T-helper 1 cell treated with Interleukin-12 subunit alpha and Interleukin-12 subunit beta and Interleukin-4 antibody, amounts not matched to agents 30 μg/mL and 1 μg/mL, for 36 hours (primary cell): ENCODE results near the gene SPINDOC.
"Not testable (repeated sequence)": the region's sequence is repeated elsewhere in the genome, so short reads cannot be mapped to it uniquely, and the experiment has no call there.

Source experiments
- H3K27ac Mint-ChIP-seq: one replicate; pipeline ENCODE4 v1.8.0; 2021; ENCODE audit warnings: mild to moderate bottlenecking, mixed read lengths
- H3K27me3 Mint-ChIP-seq: one replicate; pipeline ENCODE4 v1.8.0; 2021; ENCODE audit warnings: low read depth, mixed read lengths
- H3K36me3 Mint-ChIP-seq: one replicate; pipeline ENCODE4 v1.8.0; 2021; ENCODE audit warnings: low read depth, mixed read lengths
- H3K4me1 Mint-ChIP-seq: one replicate; pipeline ENCODE4 v1.8.0; 2021; ENCODE audit warnings: low read depth, mixed read lengths
- H3K4me3 Mint-ChIP-seq: one replicate; pipeline ENCODE4 v1.8.0; 2021; ENCODE audit warnings: mild to moderate bottlenecking, moderate library complexity, mixed read lengths
- H3K9me3 Mint-ChIP-seq: one replicate; pipeline ENCODE4 v1.8.0; 2021; ENCODE audit warnings: mixed read lengths

SPINDOC gene

GRCh38 chr11:63771741-63772318 is 41.4 kb upstream of the SPINDOC start:
- not testable (repeated sequence) for H3K9me3 Mint-ChIP-seq, H3K4me1 Mint-ChIP-seq, H3K36me3 Mint-ChIP-seq, H3K4me3 Mint-ChIP-seq, H3K27ac Mint-ChIP-seq
- H3K27me3 Mint-ChIP-seq, result peaks cover 59% of the 10 kb centered on the region

- peaks cover 57% of the 10 kb centered on the region for H3K27me3 Mint-ChIP-seq
- no peak overlapping the region for H3K4me3 Mint-ChIP-seq
- no peaks in the 10 kb centered on the region for H3K4me1 Mint-ChIP-seq
- no peak overlapping the region for H3K27ac Mint-ChIP-seq
- no peaks in the 10 kb centered on the region for H3K9me3 Mint-ChIP-seq
- H3K36me3 Mint-ChIP-seq, result no peaks in the 10 kb centered on the region
Measured at GRCh38 chr11:63775191-63775590, 38.1 kb upstream of the SPINDOC start.

GRCh38 chr11:63779039-63779438 is 34.2 kb upstream of the SPINDOC start:
- Mint-ChIP-seq H3K36me3 (no peaks in the 10 kb centered on the region), H3K27ac (no peak overlapping the region), H3K4me1 (no peaks in the 10 kb centered on the region), H3K4me3 (no peak overlapping the region), H3K27me3 (peaks cover 25% of the 10 kb centered on the region), H3K9me3 (no peaks in the 10 kb centered on the region)

GRCh38 chr11:63782749-63783148 is 30.5 kb upstream of the SPINDOC start:
- Mint-ChIP-seq H3K36me3 (no peaks in the 10 kb centered on the region), H3K4me1 (no peaks in the 10 kb centered on the region), H3K27me3 (peaks cover 14% of the 10 kb centered on the region), H3K4me3 (no peak overlapping the region), H3K27ac (no peak overlapping the region), H3K9me3 (no peaks in the 10 kb centered on the region)

GRCh38 chr11:63783925-63784592 is 29.2 kb upstream of the SPINDOC start:
- H3K36me3 Mint-ChIP-seq, result no peaks in the 10 kb centered on the region
- H3K4me3 Mint-ChIP-seq, result no peak overlapping the region
- H3K9me3 Mint-ChIP-seq, result no peaks in the 10 kb centered on the region
- H3K27ac Mint-ChIP-seq, result no peak overlapping the region
- H3K4me1 Mint-ChIP-seq, result no peaks in the 10 kb centered on the region
- H3K27me3 Mint-ChIP-seq, result peaks cover 9% of the 10 kb centered on the region

- Mint-ChIP-seq H3K36me3 (no peaks in the 10 kb centered on the region), H3K4me3 (no peak overlapping the region), H3K27ac (no peak overlapping the region), H3K27me3 (peaks cover 6% of the 10 kb centered on the region), H3K9me3 (no peaks in the 10 kb centered on the region), H3K4me1 (peaks cover 2% of the 10 kb centered on the region)
Measured at GRCh38 chr11:63785823-63786222, 27.4 kb upstream of the SPINDOC start.

- no peak overlapping the region for H3K4me3 Mint-ChIP-seq
- H3K36me3 Mint-ChIP-seq, result no peaks in the 10 kb centered on the region
- H3K27ac Mint-ChIP-seq, result no peak overlapping the region
- peaks cover 2% of the 10 kb centered on the region for H3K4me1 Mint-ChIP-seq
- H3K27me3 Mint-ChIP-seq, result peaks cover 5% of the 10 kb centered on the region
- H3K9me3 Mint-ChIP-seq, result peaks cover 15% of the 10 kb centered on the region
Measured at GRCh38 chr11:63791495-63792167, 21.6 kb upstream of the SPINDOC start.

- no peaks in the 10 kb centered on the region for H3K36me3 Mint-ChIP-seq
- peaks cover 2% of the 10 kb centered on the region for H3K4me1 Mint-ChIP-seq
Measured at GRCh38 chr11:63793161-63793560, 20.1 kb upstream of the SPINDOC start.

GRCh38 chr11:63795066-63795465 is 18.2 kb upstream of the SPINDOC start:
- Mint-ChIP-seq H3K27ac (no peak overlapping the region), H3K36me3 (no peaks in the 10 kb centered on the region), H3K27me3 (peaks cover 5% of the 10 kb centered on the region), H3K9me3 (peaks cover 15% of the 10 kb centered on the region), H3K4me1 (peaks cover 2% of the 10 kb centered on the region), H3K4me3 (no peak overlapping the region)

More at GRCh38 chr11:63793161-63793560, 20.1 kb upstream of the SPINDOC start:
- Mint-ChIP-seq H3K27me3 (peaks cover 5% of the 10 kb centered on the region), H3K9me3 (peaks cover 15% of the 10 kb centered on the region), H3K4me3 (no peak overlapping the region), H3K27ac (no peak overlapping the region)

GRCh38 chr11:63800921-63801320 is 12.3 kb upstream of the SPINDOC start:
- H3K36me3 Mint-ChIP-seq, result no peaks in the 10 kb centered on the region
- H3K9me3 Mint-ChIP-seq, result no peaks in the 10 kb centered on the region
- peaks cover 11% of the 10 kb centered on the region for H3K27me3 Mint-ChIP-seq
- H3K4me3 Mint-ChIP-seq, result no peak overlapping the region
- H3K4me1 Mint-ChIP-seq, result no peaks in the 10 kb centered on the region
- no peak overlapping the region for H3K27ac Mint-ChIP-seq

- H3K4me1 Mint-ChIP-seq, result no peaks in the 10 kb centered on the region
- H3K9me3 Mint-ChIP-seq, result no peaks in the 10 kb centered on the region
- H3K4me3 Mint-ChIP-seq, result no peak overlapping the region
- H3K27me3 Mint-ChIP-seq, result peaks cover 11% of the 10 kb centered on the region
- H3K36me3 Mint-ChIP-seq, result no peaks in the 10 kb centered on the region
- no peak overlapping the region for H3K27ac Mint-ChIP-seq
Measured at GRCh38 chr11:63802637-63803414, 10.4 kb upstream of the SPINDOC start.

GRCh38 chr11:63804259-63804658 is 9.0 kb upstream of the SPINDOC start:
- Mint-ChIP-seq H3K9me3 (no peaks in the 10 kb centered on the region), H3K36me3 (no peaks in the 10 kb centered on the region), H3K4me3 (no peak overlapping the region), H3K27ac (no peak overlapping the region), H3K4me1 (no peaks in the 10 kb centered on the region), H3K27me3 (peaks cover 11% of the 10 kb centered on the region)

- H3K36me3 Mint-ChIP-seq, result no peaks in the 10 kb centered on the region
- peaks cover 4% of the 10 kb centered on the region for H3K27me3 Mint-ChIP-seq
- H3K4me3 Mint-ChIP-seq, result no peak overlapping the region
- no peaks in the 10 kb centered on the region for H3K9me3 Mint-ChIP-seq
- H3K27ac Mint-ChIP-seq, result no peak overlapping the region
- no peaks in the 10 kb centered on the region for H3K4me1 Mint-ChIP-seq
Measured at GRCh38 chr11:63805844-63806415, 7.3 kb upstream of the SPINDOC start.

GRCh38 chr11:63810383-63810782 is 2.9 kb upstream of the SPINDOC start:
- peaks cover 16% of the 10 kb centered on the region for H3K4me1 Mint-ChIP-seq
- not testable (repeated sequence) for H3K27me3 Mint-ChIP-seq, H3K27ac Mint-ChIP-seq, H3K4me3 Mint-ChIP-seq, H3K9me3 Mint-ChIP-seq, H3K36me3 Mint-ChIP-seq
